HepG2 (cell line): ENCODE data around the gene U2AF2. TPM values are rescaled to one million over a fixed set of nuclear protein-coding genes. Genes with fewer than 3 reads are reported as not detected.

Experiments
- HNRNPH1 ChIP-seq: fragments of 200-400 bp; formaldehyde crosslinking; optimal IDR thresholded peaks from 2 replicates; pipeline ENCODE3; 2017; ENCODE audit warnings: mild to moderate bottlenecking, low read depth, low read length
- KMT2B ChIP-seq: IDR thresholded peaks from 2 replicates; pipeline ENCODE4 v1.6.1; 2016; ENCODE audit warnings: missing genetic modification reagents, missing compliant biosample characterization
- MYC ChIP-seq: sonication (generic); formaldehyde crosslinking; IDR thresholded peaks from 2 replicates; pipeline ENCODE4 v1.9.0; 2021; ENCODE audit warnings: missing genetic modification reagents, borderline replicate concordance
- NFE2L1 ChIP-seq: sonication (generic); formaldehyde crosslinking; IDR thresholded peaks from 2 replicates; pipeline ENCODE4 v1.4.0; 2020; ENCODE audit warnings: missing genetic modification reagents, mild to moderate bottlenecking, borderline replicate concordance
- PAXIP1 ChIP-seq: sonication (generic); formaldehyde crosslinking; conservative IDR thresholded peaks from 2 replicates; pipeline ENCODE4 v1.4.0; 2020; ENCODE audit warnings: mild to moderate bottlenecking, missing genetic modification reagents, moderate library complexity
- PHF20 ChIP-seq: sonication (generic); formaldehyde crosslinking; IDR thresholded peaks from 2 replicates; pipeline ENCODE4 v1.5.0; 2020; ENCODE audit warnings: mild to moderate bottlenecking, missing genetic modification reagents
- RBFOX2 ChIP-seq: fragments of 200-400 bp; formaldehyde crosslinking; IDR thresholded peaks from 2 replicates; pipeline ENCODE4 v1.6.1; 2017; ENCODE audit warnings: low read depth, mild to moderate bottlenecking, low read length
- RCOR2 ChIP-seq: IDR thresholded peaks from 2 replicates; pipeline ENCODE4 v1.6.1; 2016; ENCODE audit warnings: missing biosample characterization, missing genetic modification reagents
- SIX4 ChIP-seq: sonication (generic); formaldehyde crosslinking; IDR thresholded peaks from 2 replicates; pipeline ENCODE4 v1.4.0; 2020; ENCODE audit warnings: missing genetic modification reagents
- TCF7 ChIP-seq: sonication (generic); IDR thresholded peaks from 2 replicates; pipeline ENCODE4 v1.6.1; 2016; ENCODE audit warnings: antibody characterized with exemption, low read depth
- TCF7L2 ChIP-seq: IDR thresholded peaks from 2 replicates; pipeline ENCODE4 v1.6.1; 2011; ENCODE audit warnings: mild to moderate bottlenecking, low read depth, low read length, moderate library complexity
- ZBTB34 ChIP-seq: sonication (generic); formaldehyde crosslinking; IDR thresholded peaks from 2 replicates; pipeline ENCODE4 v1.8.0; 2022; ENCODE audit warnings: mild to moderate bottlenecking, missing genetic modification reagents
- ZMYM2 ChIP-seq: sonication (generic); formaldehyde crosslinking; IDR thresholded peaks from 2 replicates; pipeline ENCODE4 v1.8.0; 2022; ENCODE audit warnings: mild to moderate bottlenecking, missing genetic modification reagents
- ZNF121 ChIP-seq: sonication (generic); formaldehyde crosslinking; IDR thresholded peaks from 2 replicates; pipeline ENCODE4 v1.5.0; 2020; ENCODE audit warnings: mild to moderate bottlenecking, missing genetic modification reagents
- ZNF124 ChIP-seq: sonication (generic); formaldehyde crosslinking; IDR thresholded peaks from 2 replicates; pipeline ENCODE4 v1.4.0; 2020; ENCODE audit warnings: missing genetic modification reagents
- ZNF138 ChIP-seq: sonication (generic); formaldehyde crosslinking; IDR thresholded peaks from 2 replicates; pipeline ENCODE4 v1.5.0; 2020; ENCODE audit warnings: mild to moderate bottlenecking, low read depth, missing genetic modification reagents
- ZNF24 ChIP-seq: fragments of 450-650 bp; IDR thresholded peaks from 2 replicates; pipeline ENCODE4 v1.6.1; 2017; ENCODE audit warnings: antibody characterized with exemption, mild to moderate bottlenecking
- ZNF281 ChIP-seq: sonication (generic); formaldehyde crosslinking; IDR thresholded peaks from 2 replicates; pipeline ENCODE4 v1.4.0; 2020; ENCODE audit warnings: missing genetic modification reagents, borderline replicate concordance
- ZNF331 ChIP-seq: sonication (generic); formaldehyde crosslinking; IDR thresholded peaks from 2 replicates; pipeline ENCODE4 v1.4.0; 2020; ENCODE audit warnings: missing genetic modification reagents
- ZNF580 ChIP-seq: IDR thresholded peaks from 2 replicates; pipeline ENCODE4 v1.6.1; 2016; ENCODE audit warnings: low read depth, borderline replicate concordance
- ZNF878 ChIP-seq: sonication (generic); formaldehyde crosslinking; IDR thresholded peaks from 2 replicates; pipeline ENCODE4 v1.8.1; 2023; ENCODE audit warnings: mild to moderate bottlenecking, missing genetic modification reagents, moderate library complexity
- polyA plus RNA-seq, 8 experiments: library from polyadenylated mRNA; depleted of rRNA in 3 of 8; stranded (reverse) in 7 of 8; unstranded in 1 of 8; fragments of >200 nt; fragmentation: Illumina TruSeq in 4 of 8; extraction: Trizol in 4 of 8; gene quantifications; 2 replicates each; pipeline versions ENCODE4 v1.2.1 to v1.2.3, GENCODE V29; 2011 to 2016; ENCODE audit warnings: low read depth in 4 of 8, missing spikeins in 1 of 8, mixed read lengths in 1 of 8; ENCODE audit not compliant: insufficient read depth in 1 of 8
- total RNA-seq, 5 experiments: library from RNA; depleted of rRNA; stranded (reverse); fragments of >200 nt; fragmentation: Illumina TruSeq; extraction: Trizol; gene quantifications; 2 replicates each; pipeline ENCODE4 v1.2.3, GENCODE V29; 2016; ENCODE audit warnings: low read depth in 1 of 5

Gene U2AF2
- total and polyA plus RNA-seq, 2 of the 13 experiments (the other 11 are each of a cell fraction or from before 2014, with no cell fraction given): 84.3 to 124 TPM

- TF ChIP-seq MYC (peak; percentile 83; the same call in 1 of the 2 replicates), SIX4 (CRISPR knock-in tag) (peak; percentile 40; the same call in 1 of the 2 replicates), PHF20 (peak; percentile 44; the same call in 1 of the 2 replicates), ZNF24 (no peak), ZNF878 (CRISPR knock-in tag) (no peak), ZNF580 (CRISPR knock-in tag) (0 out of 2 replicates have a peak, but pooled peaks have one; percentile 26), ZNF138 (CRISPR knock-in tag) (0 out of 2 replicates have a peak, but pooled peaks have one; percentile 37), RCOR2 (peak; percentile 35; the same call in 1 of the 2 replicates), ZNF331 (peak; percentile 23; the same call in 1 of the 2 replicates), ZBTB34 (CRISPR knock-in tag) (peak; percentile 53; the same call in 1 of the 2 replicates), ZMYM2 (CRISPR knock-in tag) (peak; percentile 65), TCF7L2 (no peak), HNRNPH1 (no peak), PAXIP1 (CRISPR knock-in tag) (peak; percentile 95), RBFOX2 (peak; percentile 38; the same call in 1 of the 2 replicates), KMT2B (CRISPR knock-in tag) (no peak), ZNF281 (CRISPR knock-in tag) (peak; percentile 5; the same call in 1 of the 2 replicates), ZNF124 (CRISPR knock-in tag) (peak; percentile 52; the same call in 1 of the 2 replicates), TCF7 (0 out of 2 replicates have a peak, but pooled peaks have one; percentile 4), ZNF121 (CRISPR knock-in tag) (no peak), NFE2L1 (CRISPR knock-in tag) (no peak)
These were observed 28.8 kb downstream of the U2AF2 start (continued) for GRCh38 chr19:55683449-55684261.
